H1 (cell line): ENCODE data around the gene TMEM272. TPM values are rescaled to one million over a fixed set of nuclear protein-coding genes. Genes with fewer than 3 reads are reported as not detected.

Experiments
- ASH2L ChIP-seq: fragments of 200-600, 300-600 bp; sonication (generic); IDR thresholded peaks from one replicate; pipeline ENCODE4 v1.7.1; 2017; ENCODE audit warnings: low read length
- CHD1 ChIP-seq: IDR thresholded peaks from 2 replicates; pipeline ENCODE4 v1.6.1; 2012; ENCODE audit warnings: low read depth, low read length, improper control_type of control experiment
- CTBP2 ChIP-seq: IDR thresholded peaks from 2 replicates; pipeline ENCODE4 v1.7.0; 2011; ENCODE audit warnings: borderline replicate concordance, mild to moderate bottlenecking, moderate library complexity, mixed read lengths, low read length; ENCODE audit not compliant: insufficient read depth, insufficient read length
- HDAC2 ChIP-seq, 2 experiments: fragments of 300-600 bp in 1 of 2; sonication (generic) in 1 of 2; IDR thresholded peaks; 2 replicates each; pipeline ENCODE4 v1.6.1; 2011 to 2012; ENCODE audit warnings: low read depth in 2 of 2, low read length in 2 of 2, mild to moderate bottlenecking in 2 of 2, moderate library complexity in 2 of 2, borderline replicate concordance in 1 of 2, inconsistent platforms in 1 of 2
- JUN ChIP-seq: IDR thresholded peaks from 2 replicates; pipeline ENCODE4 v1.6.1; 2011; ENCODE audit warnings: low read depth, mild to moderate bottlenecking, improper control_type of control experiment, low read length
- MAFK ChIP-seq: IDR thresholded peaks from 2 replicates; pipeline ENCODE4 v1.6.1; 2012; ENCODE audit warnings: low read depth, mild to moderate bottlenecking, improper control_type of control experiment, low read length
- polyA plus RNA-seq, 7 experiments: library from polyadenylated mRNA; depleted of rRNA in 3 of 7; stranded (reverse) in 5 of 7; unstranded in 2 of 7; fragments of >200 nt in 5 of 7; fragments of 200-250 nt in 2 of 7; gene quantifications; 1 replicate in 5 of 7; 2 replicates in 1 of 7; 4 replicates in 1 of 7; pipeline versions ENCODE4 v1.2.1 to v1.2.3, GENCODE V29; 2011 to 2013; ENCODE audit warnings: missing spikeins in 2 of 7, mixed read lengths in 2 of 7
- total RNA-seq: library from RNA; stranded (reverse); fragmentation: NEBNext Ultra II Directional; extraction: Animal tissue kit (Norgen Biotek cat#: 25700); gene quantifications from 2 replicates; pipeline ENCODE4 v1.2.1, GENCODE V29; 2021
- TF ChIP-seq, protein P1 (sequence below): fragments of 300-600 bp; sonication (generic); IDR thresholded peaks from 2 replicates; pipeline ENCODE4 v1.7.1; 2012; ENCODE audit warnings: low read length, moderate library complexity, mild to moderate bottlenecking, inconsistent platforms; ENCODE audit not compliant: insufficient replicate concordance
- TF ChIP-seq, protein P2 (sequence below), 3 experiments: IDR thresholded peaks; 1 replicate in 2 of 3; 2 replicates in 1 of 3; pipeline versions ENCODE4 v1.5.1 to v1.6.1; 2011; ENCODE audit warnings: low read length in 3 of 3, mild to moderate bottlenecking in 3 of 3, inconsistent platforms in 2 of 3, low read depth in 1 of 3, moderate library complexity in 1 of 3; ENCODE audit not compliant: insufficient read depth in 1 of 3; ENCODE audit errors: control extremely low read depth in 1 of 3

The TMEM272 gene
- total and polyA plus RNA-seq, 2 of the 8 experiments (the other 6 are each of a cell fraction or from before 2014, with no cell fraction given), result 0.05 TPM; not detected in 1

DNA sequence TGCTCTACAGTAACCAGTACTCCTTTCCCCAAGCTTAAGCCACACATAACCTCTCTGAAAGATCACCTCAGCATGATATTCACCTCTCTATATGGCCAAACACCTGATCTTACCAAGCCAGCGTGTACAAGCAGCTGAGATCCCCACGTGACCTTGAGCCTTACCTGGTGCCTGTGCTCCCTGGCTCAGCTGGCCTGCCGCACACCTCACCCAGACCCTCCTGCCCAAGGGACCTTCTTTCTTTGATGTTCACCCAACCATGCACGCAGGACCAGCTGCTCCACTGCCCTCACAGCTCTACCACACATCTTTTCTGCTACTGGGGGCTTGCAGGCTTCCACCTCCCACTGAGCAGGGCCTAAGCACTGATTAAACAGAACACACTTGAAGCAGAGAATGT is 50.0 kb downstream of the TMEM272 start (continued):
- TF ChIP-seq, protein P1, sequence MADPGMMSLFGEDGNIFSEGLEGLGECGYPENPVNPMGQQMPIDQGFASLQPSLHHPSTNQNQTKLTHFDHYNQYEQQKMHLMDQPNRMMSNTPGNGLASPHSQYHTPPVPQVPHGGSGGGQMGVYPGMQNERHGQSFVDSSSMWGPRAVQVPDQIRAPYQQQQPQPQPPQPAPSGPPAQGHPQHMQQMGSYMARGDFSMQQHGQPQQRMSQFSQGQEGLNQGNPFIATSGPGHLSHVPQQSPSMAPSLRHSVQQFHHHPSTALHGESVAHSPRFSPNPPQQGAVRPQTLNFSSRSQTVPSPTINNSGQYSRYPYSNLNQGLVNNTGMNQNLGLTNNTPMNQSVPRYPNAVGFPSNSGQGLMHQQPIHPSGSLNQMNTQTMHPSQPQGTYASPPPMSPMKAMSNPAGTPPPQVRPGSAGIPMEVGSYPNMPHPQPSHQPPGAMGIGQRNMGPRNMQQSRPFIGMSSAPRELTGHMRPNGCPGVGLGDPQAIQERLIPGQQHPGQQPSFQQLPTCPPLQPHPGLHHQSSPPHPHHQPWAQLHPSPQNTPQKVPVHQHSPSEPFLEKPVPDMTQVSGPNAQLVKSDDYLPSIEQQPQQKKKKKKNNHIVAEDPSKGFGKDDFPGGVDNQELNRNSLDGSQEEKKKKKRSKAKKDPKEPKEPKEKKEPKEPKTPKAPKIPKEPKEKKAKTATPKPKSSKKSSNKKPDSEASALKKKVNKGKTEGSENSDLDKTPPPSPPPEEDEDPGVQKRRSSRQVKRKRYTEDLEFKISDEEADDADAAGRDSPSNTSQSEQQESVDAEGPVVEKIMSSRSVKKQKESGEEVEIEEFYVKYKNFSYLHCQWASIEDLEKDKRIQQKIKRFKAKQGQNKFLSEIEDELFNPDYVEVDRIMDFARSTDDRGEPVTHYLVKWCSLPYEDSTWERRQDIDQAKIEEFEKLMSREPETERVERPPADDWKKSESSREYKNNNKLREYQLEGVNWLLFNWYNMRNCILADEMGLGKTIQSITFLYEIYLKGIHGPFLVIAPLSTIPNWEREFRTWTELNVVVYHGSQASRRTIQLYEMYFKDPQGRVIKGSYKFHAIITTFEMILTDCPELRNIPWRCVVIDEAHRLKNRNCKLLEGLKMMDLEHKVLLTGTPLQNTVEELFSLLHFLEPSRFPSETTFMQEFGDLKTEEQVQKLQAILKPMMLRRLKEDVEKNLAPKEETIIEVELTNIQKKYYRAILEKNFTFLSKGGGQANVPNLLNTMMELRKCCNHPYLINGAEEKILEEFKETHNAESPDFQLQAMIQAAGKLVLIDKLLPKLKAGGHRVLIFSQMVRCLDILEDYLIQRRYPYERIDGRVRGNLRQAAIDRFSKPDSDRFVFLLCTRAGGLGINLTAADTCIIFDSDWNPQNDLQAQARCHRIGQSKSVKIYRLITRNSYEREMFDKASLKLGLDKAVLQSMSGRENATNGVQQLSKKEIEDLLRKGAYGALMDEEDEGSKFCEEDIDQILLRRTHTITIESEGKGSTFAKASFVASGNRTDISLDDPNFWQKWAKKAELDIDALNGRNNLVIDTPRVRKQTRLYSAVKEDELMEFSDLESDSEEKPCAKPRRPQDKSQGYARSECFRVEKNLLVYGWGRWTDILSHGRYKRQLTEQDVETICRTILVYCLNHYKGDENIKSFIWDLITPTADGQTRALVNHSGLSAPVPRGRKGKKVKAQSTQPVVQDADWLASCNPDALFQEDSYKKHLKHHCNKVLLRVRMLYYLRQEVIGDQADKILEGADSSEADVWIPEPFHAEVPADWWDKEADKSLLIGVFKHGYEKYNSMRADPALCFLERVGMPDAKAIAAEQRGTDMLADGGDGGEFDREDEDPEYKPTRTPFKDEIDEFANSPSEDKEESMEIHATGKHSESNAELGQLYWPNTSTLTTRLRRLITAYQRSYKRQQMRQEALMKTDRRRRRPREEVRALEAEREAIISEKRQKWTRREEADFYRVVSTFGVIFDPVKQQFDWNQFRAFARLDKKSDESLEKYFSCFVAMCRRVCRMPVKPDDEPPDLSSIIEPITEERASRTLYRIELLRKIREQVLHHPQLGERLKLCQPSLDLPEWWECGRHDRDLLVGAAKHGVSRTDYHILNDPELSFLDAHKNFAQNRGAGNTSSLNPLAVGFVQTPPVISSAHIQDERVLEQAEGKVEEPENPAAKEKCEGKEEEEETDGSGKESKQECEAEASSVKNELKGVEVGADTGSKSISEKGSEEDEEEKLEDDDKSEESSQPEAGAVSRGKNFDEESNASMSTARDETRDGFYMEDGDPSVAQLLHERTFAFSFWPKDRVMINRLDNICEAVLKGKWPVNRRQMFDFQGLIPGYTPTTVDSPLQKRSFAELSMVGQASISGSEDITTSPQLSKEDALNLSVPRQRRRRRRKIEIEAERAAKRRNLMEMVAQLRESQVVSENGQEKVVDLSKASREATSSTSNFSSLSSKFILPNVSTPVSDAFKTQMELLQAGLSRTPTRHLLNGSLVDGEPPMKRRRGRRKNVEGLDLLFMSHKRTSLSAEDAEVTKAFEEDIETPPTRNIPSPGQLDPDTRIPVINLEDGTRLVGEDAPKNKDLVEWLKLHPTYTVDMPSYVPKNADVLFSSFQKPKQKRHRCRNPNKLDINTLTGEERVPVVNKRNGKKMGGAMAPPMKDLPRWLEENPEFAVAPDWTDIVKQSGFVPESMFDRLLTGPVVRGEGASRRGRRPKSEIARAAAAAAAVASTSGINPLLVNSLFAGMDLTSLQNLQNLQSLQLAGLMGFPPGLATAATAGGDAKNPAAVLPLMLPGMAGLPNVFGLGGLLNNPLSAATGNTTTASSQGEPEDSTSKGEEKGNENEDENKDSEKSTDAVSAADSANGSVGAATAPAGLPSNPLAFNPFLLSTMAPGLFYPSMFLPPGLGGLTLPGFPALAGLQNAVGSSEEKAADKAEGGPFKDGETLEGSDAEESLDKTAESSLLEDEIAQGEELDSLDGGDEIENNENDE, result no peak
- TF ChIP-seq CHD1 (no peak), JUN (no peak), CTBP2 (no peak), MAFK (no peak), ASH2L (no peak), HDAC2 (IDR thresholded peaks at IDR 0.05; ENCODE audit: borderline replicate concordance in 1 of 2, low read depth in 2 of 2, low read length in 2 of 2) (no peak)
- TF ChIP-seq, protein P2, sequence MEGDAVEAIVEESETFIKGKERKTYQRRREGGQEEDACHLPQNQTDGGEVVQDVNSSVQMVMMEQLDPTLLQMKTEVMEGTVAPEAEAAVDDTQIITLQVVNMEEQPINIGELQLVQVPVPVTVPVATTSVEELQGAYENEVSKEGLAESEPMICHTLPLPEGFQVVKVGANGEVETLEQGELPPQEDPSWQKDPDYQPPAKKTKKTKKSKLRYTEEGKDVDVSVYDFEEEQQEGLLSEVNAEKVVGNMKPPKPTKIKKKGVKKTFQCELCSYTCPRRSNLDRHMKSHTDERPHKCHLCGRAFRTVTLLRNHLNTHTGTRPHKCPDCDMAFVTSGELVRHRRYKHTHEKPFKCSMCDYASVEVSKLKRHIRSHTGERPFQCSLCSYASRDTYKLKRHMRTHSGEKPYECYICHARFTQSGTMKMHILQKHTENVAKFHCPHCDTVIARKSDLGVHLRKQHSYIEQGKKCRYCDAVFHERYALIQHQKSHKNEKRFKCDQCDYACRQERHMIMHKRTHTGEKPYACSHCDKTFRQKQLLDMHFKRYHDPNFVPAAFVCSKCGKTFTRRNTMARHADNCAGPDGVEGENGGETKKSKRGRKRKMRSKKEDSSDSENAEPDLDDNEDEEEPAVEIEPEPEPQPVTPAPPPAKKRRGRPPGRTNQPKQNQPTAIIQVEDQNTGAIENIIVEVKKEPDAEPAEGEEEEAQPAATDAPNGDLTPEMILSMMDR (IDR thresholded peaks at IDR 0.05; ENCODE audit: control extremely low read depth in 1 of 3, insufficient read depth in 1 of 3, low read depth in 1 of 3, low read length in 3 of 3), result no peak
